CD14-positive monocyte (primary cell): ENCODE measurements around the gene HBM. TPM values are rescaled to one million over a fixed set of nuclear protein-coding genes. Genes with fewer than 3 reads are reported as not detected.
A peak's percentile ranks its signal among the peaks of the same experiment; 100 is the strongest.

Experiments
- DNase-seq, 3 donors: peaks; one replicate each; pipeline ENCODE4 v3.0.0-alpha.2; 2011 to 2022
- H2AFZ ChIP-seq: 2 replicates; pipeline ENCODE4 v1.6.0; 2012; ENCODE audit warnings: mild to moderate bottlenecking, low read depth, low read length, inconsistent platforms; ENCODE audit not compliant: insufficient read depth, poor library complexity, severe bottlenecking
- H3K27ac ChIP-seq, 2 donors: 1 replicate in 1 of 2; 2 replicates in 1 of 2; pipeline ENCODE4 v1.5.1; 2012 to 2013; ENCODE audit warnings: low read length in 2 of 2, control low read depth in 1 of 2, inconsistent platforms in 1 of 2, low read depth in 1 of 2, mild to moderate bottlenecking in 1 of 2
- H3K27me3 ChIP-seq, 2 donors: one replicate each; pipeline versions ENCODE4 v1.6.0 to v1.6.1; 2011 to 2013; ENCODE audit warnings: low read length in 2 of 2; ENCODE audit not compliant: control insufficient read depth in 2 of 2, insufficient read depth in 2 of 2
- H3K36me3 ChIP-seq, 2 donors: replicated peaks in 1 of 2; 1 replicate in 1 of 2; 2 replicates in 1 of 2; pipeline versions ENCODE4 v1.5.1 to v1.6.1; 2012 to 2013; ENCODE audit warnings: low read length in 2 of 2, control low read depth in 1 of 2, inconsistent platforms in 1 of 2, mild to moderate bottlenecking in 1 of 2; ENCODE audit not compliant: insufficient read depth in 2 of 2, control insufficient read depth in 1 of 2
- H3K4me1 ChIP-seq, 2 donors: 1 replicate in 1 of 2; 2 replicates in 1 of 2; pipeline versions ENCODE4 v1.5.1 to v1.6.1; 2012 to 2013; ENCODE audit warnings: low read length in 2 of 2, control low read depth in 1 of 2, inconsistent platforms in 1 of 2, mild to moderate bottlenecking in 1 of 2, moderate library complexity in 1 of 2; ENCODE audit not compliant: insufficient read depth in 2 of 2, control insufficient read depth in 1 of 2
- H3K4me2 ChIP-seq: replicated peaks from 2 replicates; pipeline ENCODE3; 2012; ENCODE audit warnings: low read length, moderate library complexity, mild to moderate bottlenecking; ENCODE audit not compliant: poor library complexity, severe bottlenecking; ENCODE audit errors: extremely low read depth
- H3K4me3 ChIP-seq, 3 experiments: fragments of 200-600 bp in 1 of 3; sonication (generic) in 1 of 3; replicated peaks in 1 of 3; 1 replicate in 2 of 3; 2 replicates in 1 of 3; pipeline ENCODE4 v1.5.1; 2011 to 2013; ENCODE audit warnings: low read length in 3 of 3, mild to moderate bottlenecking in 3 of 3, control low read depth in 2 of 3, low read depth in 2 of 3, inconsistent platforms in 1 of 3, moderate library complexity in 1 of 3
- H3K79me2 ChIP-seq: 2 replicates; pipeline ENCODE4 v1.6.0; 2012; ENCODE audit warnings: mild to moderate bottlenecking, control low read depth, inconsistent platforms, low read length, moderate library complexity; ENCODE audit not compliant: insufficient read depth
- H3K9ac ChIP-seq: 2 replicates; pipeline ENCODE4 v1.6.0; 2017; ENCODE audit warnings: low read length, mild to moderate bottlenecking; ENCODE audit not compliant: insufficient read depth, poor library complexity, severe bottlenecking
- H3K9me3 ChIP-seq, 2 donors: replicated peaks in 1 of 2; 1 replicate in 1 of 2; 2 replicates in 1 of 2; pipeline versions ENCODE4 v1.5.1 to v1.6.1; 2012 to 2013; ENCODE audit warnings: low read length in 2 of 2, control low read depth in 1 of 2; ENCODE audit not compliant: control insufficient read depth in 1 of 2, insufficient read depth in 1 of 2
- H4K20me1 ChIP-seq: 2 replicates; pipeline ENCODE4 v1.6.0; 2012; ENCODE audit warnings: mild to moderate bottlenecking, low read length, control low read depth, moderate library complexity; ENCODE audit not compliant: insufficient read depth
- H3K27ac Mint-ChIP-seq, 7 donors: one replicate each; pipeline ENCODE4 v1.8.0; 2020; ENCODE audit warnings: mild to moderate bottlenecking in 7 of 7, mixed read lengths in 7 of 7, moderate library complexity in 6 of 7, inconsistent platforms in 2 of 7
- H3K27me3 Mint-ChIP-seq, 3 donors: one replicate each; pipeline ENCODE4 v1.8.0; 2021 to 2022; ENCODE audit warnings: low read depth in 3 of 3, mild to moderate bottlenecking in 3 of 3, mixed read lengths in 3 of 3, moderate library complexity in 3 of 3, inconsistent platforms in 1 of 3
- H3K36me3 Mint-ChIP-seq, 2 donors: one replicate each; pipeline ENCODE4 v1.8.0; 2020; ENCODE audit warnings: mixed read lengths in 2 of 2, inconsistent platforms in 1 of 2, mild to moderate bottlenecking in 1 of 2
- H3K4me1 Mint-ChIP-seq: one replicate; pipeline ENCODE4 v1.8.0; 2020; ENCODE audit warnings: mild to moderate bottlenecking, mixed read lengths
- H3K4me3 Mint-ChIP-seq, 2 donors: one replicate each; pipeline ENCODE4 v1.8.0; 2020; ENCODE audit warnings: mild to moderate bottlenecking in 2 of 2, mixed read lengths in 2 of 2, moderate library complexity in 1 of 2
- H3K9me3 Mint-ChIP-seq, 7 donors: one replicate each; pipeline ENCODE4 v1.8.0; 2020 to 2022; ENCODE audit warnings: mixed read lengths in 7 of 7, mild to moderate bottlenecking in 6 of 7, moderate library complexity in 6 of 7, inconsistent platforms in 2 of 7
- CTCF ChIP-seq: fragments of 200-600 bp; IDR thresholded peaks from one replicate; pipeline ENCODE4 v1.8.0; 2022; ENCODE audit warnings: antibody characterized with exemption, mild to moderate bottlenecking
- WGBS: methylation state at CpG from one replicate; pipeline ENCODE4 v1.1.5; 2013; ENCODE audit warnings: missing lambda C conversion rate; ENCODE audit not compliant: insufficient coverage; 5-methylcytosine and 5-hydroxymethylcytosine counted together
- intact Hi-C, 2 donors: fragments of 100-400 bp; cut with micrococcal nuclease; formaldehyde crosslinking; loops; one replicate each; pipeline versions ENCODE4 v1.15.0 to v1.15.1; 2023
- polyA plus RNA-seq, 3 donors: library from polyadenylated mRNA; depleted of rRNA in 1 of 3; unstranded in 2 of 3; stranded (reverse) in 1 of 3; fragments of 300-500 nt in 2 of 3; fragments of >200 nt in 1 of 3; fragmentation: Illumina TruSeq in 2 of 3; gene quantifications; 1 replicate in 2 of 3; 2 replicates in 1 of 3; pipeline ENCODE4 v1.2.3, GENCODE V29; 2012 to 2021

Gene HBM
- polyA plus RNA-seq, 3 donors, result not detected

- Histone ChIP-seq H3K4me3 (no peak overlapping the region), H3K9me3 (no peaks in the 10 kb centered on the region), H3K79me2 (peaks cover 21% of the 10 kb centered on the region), H3K4me2 (no peak overlapping the region), H3K36me3 (peaks cover 0 to 7% of the 10 kb centered on the region in 2 donors), H3K27me3 (no peaks in the 10 kb centered on the region), H2AFZ (no peak overlapping the region), H3K9ac (no peak overlapping the region), H3K4me1 (peaks cover 8 to 9% of the 10 kb centered on the region in 2 donors), H4K20me1 (no peaks in the 10 kb centered on the region), H3K27ac (no peak overlapping the region)
- intact Hi-C loops, result no loop called here
- Mint-ChIP-seq H3K36me3 (peaks cover 8 to 12% of the 10 kb centered on the region in 2 donors), H3K4me3 (no peak overlapping the region), H3K4me1 (peaks cover 13% of the 10 kb centered on the region), H3K27me3 (no peaks in the 10 kb centered on the region), H3K9me3 (peaks cover 0 to 2% (median 0%) of the 10 kb centered on the region in 7 donors), H3K27ac (no peak overlapping the region)
- no peak for DNase-seq
- no CpG with 5 or more reads among the region's 2 CpGs for WGBS
- no peak for TF ChIP-seq CTCF
These were observed 32.1 kb upstream of the HBM start for GRCh38 chr16:133716-134115.

DNA sequence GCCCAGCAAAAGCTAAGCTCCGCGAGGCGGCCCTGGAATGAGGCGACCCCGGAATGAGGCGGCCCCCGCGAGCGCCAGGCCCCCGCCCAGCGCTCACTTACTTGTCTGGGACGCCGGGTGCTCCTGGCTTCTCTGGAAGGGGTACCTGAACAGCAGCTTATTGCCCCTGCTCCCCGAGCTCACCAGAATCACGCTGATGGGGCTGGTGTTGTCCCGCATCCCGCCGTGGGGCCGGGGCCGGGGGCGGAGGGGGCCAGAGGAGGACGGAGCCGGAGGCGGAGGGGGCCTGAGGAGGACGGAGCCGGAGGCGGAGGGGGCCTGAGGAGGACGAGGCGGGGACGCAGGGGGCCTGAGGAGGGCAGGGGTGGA lies 27.7 kb upstream of the HBM start:
- Histone ChIP-seq H3K4me1 (peaks cover 8 to 9% of the 10 kb centered on the region in 2 donors), H3K79me2 (peaks cover 18% of the 10 kb centered on the region), H3K9ac (peak overlapping the region; percentile 83), H3K27ac (peak overlapping the region in 1 of 2 donors; percentile 67), H3K36me3 (no peaks in the 10 kb centered on the region), H3K4me3 (peak overlapping the region; percentile 52 to 78 (median 70)), H3K9me3 (no peaks in the 10 kb centered on the region), H4K20me1 (no peaks in the 10 kb centered on the region), H3K27me3 (no peaks in the 10 kb centered on the region), H2AFZ (peak overlapping the region; percentile 89), H3K4me2 (peak overlapping the region; percentile 77)
- Mint-ChIP-seq H3K4me3 (peak overlapping the region; percentile 67 to 86), H3K27me3 (peaks cover 0 to 8% (median 5%) of the 10 kb centered on the region in 3 donors), H3K4me1 (peaks cover 14% of the 10 kb centered on the region), H3K36me3 (peaks cover 0 to 3% of the 10 kb centered on the region in 2 donors), H3K27ac (peak overlapping the region in 4 of 7 donors; percentile 41 to 60 (median 56)), H3K9me3 (peaks cover 0 to 4% (median 0%) of the 10 kb centered on the region in 7 donors)
- WGBS, result 1% methylated on average over 15 of the region's 30 CpGs
- intact Hi-C loops, result loop anchor here in 1 of 2 donors (5.0 kb wide), 1 partner anchor 94 kb away; the partner anchor contains the start of gene FAM234A
- no peak for TF ChIP-seq CTCF
- DNase-seq, result no peak
